GM12878 (cell line): ENCODE measurements around the gene BCL11A. TPM values are rescaled to one million over a fixed set of nuclear protein-coding genes. Genes with fewer than 3 reads are reported as not detected.

ENCODE experiments used
- ASH2L ChIP-seq: fragments of 300-600, 200-600 bp; sonication (generic); IDR thresholded peaks from 2 replicates; pipeline ENCODE4 v1.6.1; 2017; ENCODE audit warnings: low read depth, mild to moderate bottlenecking, borderline replicate concordance
- BCLAF1 ChIP-seq: fragments of 450-650 bp; IDR thresholded peaks from 2 replicates; pipeline ENCODE4 v1.6.1; 2017; ENCODE audit warnings: antibody characterized with exemption, mild to moderate bottlenecking, moderate library complexity
- BHLHE40 ChIP-seq, 2 experiments: fragments of 450-650 bp in 1 of 2; IDR thresholded peaks; 2 replicates each; pipeline ENCODE4 v1.6.1; 2011 to 2017; ENCODE audit warnings: low read depth in 2 of 2, borderline replicate concordance in 1 of 2, improper control_type of control experiment in 1 of 2, low read length in 1 of 2, mild to moderate bottlenecking in 1 of 2
- HSF1 ChIP-seq: fragments of 150-350 bp; IDR thresholded peaks from 2 replicates; pipeline ENCODE4 v1.6.1; 2014; ENCODE audit warnings: mild to moderate bottlenecking, low read depth, low read length
- POLR2A ChIP-seq: IDR thresholded peaks from 2 replicates; pipeline ENCODE4 v1.6.1; 2011; ENCODE audit warnings: low read depth, mild to moderate bottlenecking, low read length
- SMC3 ChIP-seq: IDR thresholded peaks from 2 replicates; pipeline ENCODE4 v1.6.1; 2011; ENCODE audit warnings: low read length, improper control_type of control experiment, borderline replicate concordance
- polyA plus RNA-seq, 11 experiments: library from polyadenylated mRNA; depleted of rRNA in 4 of 11; unstranded in 6 of 11; stranded (reverse) in 5 of 11; fragments of >200 nt; fragmentation: Nextera tagmentation in 4 of 11; fragmentation: Illumina TruSeq in 1 of 11; extraction: Ambion mirVana in 4 of 11; extraction: Trizol in 1 of 11; gene quantifications; 1 replicate in 1 of 11; 2 replicates in 10 of 11; pipeline versions ENCODE4 v1.2.1 to v1.2.3, GENCODE V29; 2011 to 2016; ENCODE audit warnings: inconsistent platforms in 2 of 11, missing spikeins in 2 of 11, low read depth in 1 of 11
- total RNA-seq, 4 experiments: library from RNA; depleted of rRNA in 3 of 4; stranded (reverse); fragments of >200 nt in 3 of 4; fragmentation: Illumina TruSeq in 1 of 4; extraction: Trizol in 1 of 4; gene quantifications; 2 replicates each; pipeline versions ENCODE4 v1.2.1 to v1.2.3, GENCODE V29; 2013 to 2021
- TF ChIP-seq, protein P1 (sequence below): IDR thresholded peaks from 2 replicates; pipeline ENCODE4 v1.6.1; 2012; ENCODE audit warnings: low read depth, low read length, improper control_type of control experiment

Gene BCL11A
- total and polyA plus RNA-seq, 10 of the 15 experiments (the other 5 are each of a cell fraction or from before 2014, with no cell fraction given) = 7.5 to 26.6 (median 11.1) TPM; not detected in 1

GRCh38 chr2:60495041-60495625 lies 58.3 kb downstream of the BCL11A start (continued):
- TF ChIP-seq HSF1 (no peak), BHLHE40 (IDR thresholded peaks at IDR 0.05; ENCODE audit: borderline replicate concordance in 1 of 2, low read depth in 2 of 2, low read length in 1 of 2) (no peak), SMC3 (no peak), POLR2A (no peak), ASH2L (no peak), BCLAF1 (no peak)
- TF ChIP-seq, protein P1, sequence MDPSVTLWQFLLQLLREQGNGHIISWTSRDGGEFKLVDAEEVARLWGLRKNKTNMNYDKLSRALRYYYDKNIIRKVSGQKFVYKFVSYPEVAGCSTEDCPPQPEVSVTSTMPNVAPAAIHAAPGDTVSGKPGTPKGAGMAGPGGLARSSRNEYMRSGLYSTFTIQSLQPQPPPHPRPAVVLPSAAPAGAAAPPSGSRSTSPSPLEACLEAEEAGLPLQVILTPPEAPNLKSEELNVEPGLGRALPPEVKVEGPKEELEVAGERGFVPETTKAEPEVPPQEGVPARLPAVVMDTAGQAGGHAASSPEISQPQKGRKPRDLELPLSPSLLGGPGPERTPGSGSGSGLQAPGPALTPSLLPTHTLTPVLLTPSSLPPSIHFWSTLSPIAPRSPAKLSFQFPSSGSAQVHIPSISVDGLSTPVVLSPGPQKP = no peak
